ENCODE results near the gene DNAJB9. TPM values are rescaled to one million over a fixed set of nuclear protein-coding genes. Genes with fewer than 3 reads are reported as not detected.

The DNAJB9 gene
- total RNA-seq, 4 donors from 2014 or later, result 14.3 to 58.0 (median 31.5) TPM

GRCh38 chr7:108557617-108558016, 12.1 kb upstream of the DNAJB9 start:
- TF ChIP-seq CTCF (IDR thresholded peaks at IDR 0.05; ENCODE audit: low read depth), result no peak

- no peak for TF ChIP-seq CTCF (IDR thresholded peaks at IDR 0.05; ENCODE audit: low read depth)
Measured at GRCh38 chr7:108559253-108559652, 10.4 kb upstream of the DNAJB9 start.

- TF ChIP-seq CTCF (IDR thresholded peaks at IDR 0.05; ENCODE audit: low read depth), result no peak
Measured at GRCh38 chr7:108561047-108561619, 8.5 kb upstream of the DNAJB9 start.

GRCh38 chr7:108565987-108566386, 3.7 kb upstream of the DNAJB9 start:
- TF ChIP-seq CTCF (IDR thresholded peaks at IDR 0.05; ENCODE audit: low read depth), result no peak

- no peak for TF ChIP-seq CTCF (IDR thresholded peaks at IDR 0.05; ENCODE audit: low read depth)
Measured at GRCh38 chr7:108568801-108569380, 783 bp upstream of the DNAJB9 start.

- TF ChIP-seq CTCF (IDR thresholded peaks at IDR 0.05; ENCODE audit: low read depth), result no peak
Measured at GRCh38 chr7:108570146-108570755, 577 bp downstream of the DNAJB9 start.

- no peak for TF ChIP-seq CTCF (IDR thresholded peaks at IDR 0.05; ENCODE audit: low read depth)
Measured at GRCh38 chr7:108572480-108572879, 2.8 kb downstream of the DNAJB9 start.
